ENCODE results near the gene APOL5. TPM values are rescaled to one million over a fixed set of nuclear protein-coding genes. Genes with fewer than 3 reads are reported as not detected.
A peak's percentile ranks its signal among the peaks of the same experiment; 100 is the strongest.

APOL5 gene
- total RNA-seq, 8 experiments from 2014 or later = 0.23 TPM; not detected in 7

DNA sequence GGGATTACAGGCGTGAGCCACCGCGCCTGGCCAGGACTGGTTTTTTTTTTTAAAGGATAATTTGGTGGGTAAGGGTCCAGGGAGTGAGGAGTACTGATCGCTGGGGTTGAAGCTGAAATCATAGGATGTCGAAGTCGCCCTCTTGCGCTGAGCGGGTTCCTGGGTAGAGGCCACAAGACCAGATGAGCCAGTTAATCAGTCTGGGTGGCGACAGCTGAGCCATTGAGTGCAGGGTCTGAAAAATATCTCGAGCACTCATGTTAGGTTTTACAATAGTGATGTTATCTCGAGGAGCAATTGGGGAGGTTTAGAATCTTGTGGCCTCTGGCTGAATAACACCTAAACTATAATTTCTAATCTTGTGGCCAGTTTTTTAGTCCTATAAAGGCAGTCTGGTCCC lies 7.8 kb downstream of the APOL5 start:
- no peak for ATAC-seq (replicated peaks in 6 of 8)
- WGBS, 10 experiments = 56 to 100% (median 76%) methylated on average over 2 to 11 of the region's 11 CpGs; no CpG with 5 or more reads in 4 of the 10 experiments
- in situ Hi-C loops (cut with MboI; ENCODE audit: low pct_unique_long_range_greater_than_20kb in 2 of 9, low sequenced_read_pairs in 9 of 9, unreplicated experiment in 9 of 9) = no loop called here
- Histone ChIP-seq H3K4me3 (no peak overlapping the region), H3K27ac (no peak overlapping the region), H3K4me1 (replicated peaks in 1 of 2) (peaks cover 0 to 2% of the 10 kb centered on the region in 2 donors)

DNA sequence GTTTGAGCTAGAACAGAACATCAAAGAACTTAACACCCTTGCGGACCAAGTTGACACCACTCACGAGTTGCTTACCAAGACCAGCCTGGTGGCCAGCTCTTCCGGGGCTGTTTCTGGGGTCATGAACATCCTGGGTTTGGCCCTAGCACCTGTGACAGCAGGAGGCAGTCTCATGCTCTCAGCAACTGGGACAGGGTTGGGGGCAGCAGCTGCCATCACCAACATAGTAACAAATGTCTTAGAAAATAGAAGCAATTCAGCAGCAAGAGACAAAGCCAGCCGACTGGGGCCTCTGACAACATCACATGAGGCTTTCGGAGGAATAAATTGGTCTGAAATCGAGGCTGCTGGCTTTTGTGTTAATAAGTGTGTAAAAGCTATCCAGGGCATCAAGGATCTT lies 8.7 kb downstream of the APOL5 start:
- peak in 1 of 8 experiments; percentile 16 for ATAC-seq (replicated peaks in 6 of 8)
- in situ Hi-C loops (cut with MboI; ENCODE audit: low pct_unique_long_range_greater_than_20kb in 2 of 9, low sequenced_read_pairs in 9 of 9, unreplicated experiment in 9 of 9) = no loop called here
- Histone ChIP-seq H3K4me1 (replicated peaks in 1 of 2) (peaks cover 0 to 2% of the 10 kb centered on the region in 2 donors), H3K4me3 (no peak overlapping the region), H3K27ac (no peak overlapping the region)
- 21 to 92% (median 66%) methylated on average over 2 to 4 of the region's 6 CpGs; no CpG with 5 or more reads in 3 of the 10 experiments for WGBS, 10 experiments

DNA sequence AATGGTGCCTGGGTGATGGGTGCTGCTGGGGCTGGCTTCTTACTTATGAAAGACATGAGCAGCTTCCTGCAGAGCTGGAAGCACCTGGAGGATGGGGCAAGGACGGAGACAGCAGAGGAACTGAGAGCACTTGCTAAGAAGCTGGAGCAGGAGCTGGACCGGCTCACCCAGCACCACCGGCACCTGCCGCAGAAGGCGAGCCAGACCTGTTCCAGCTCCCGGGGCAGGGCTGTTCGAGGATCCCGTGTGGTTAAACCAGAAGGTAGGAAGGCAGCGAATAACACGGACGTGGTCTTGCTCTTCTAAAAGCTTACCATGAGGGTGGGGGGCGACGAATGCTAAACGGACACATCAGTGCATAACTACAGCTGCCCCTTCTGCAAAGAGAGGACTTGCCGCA lies 9.3 kb downstream of the APOL5 start:
- no peak for ATAC-seq (replicated peaks in 6 of 8)
- in situ Hi-C loops (cut with MboI; ENCODE audit: low pct_unique_long_range_greater_than_20kb in 2 of 9, low sequenced_read_pairs in 9 of 9, unreplicated experiment in 9 of 9) = no loop called here

DNA sequence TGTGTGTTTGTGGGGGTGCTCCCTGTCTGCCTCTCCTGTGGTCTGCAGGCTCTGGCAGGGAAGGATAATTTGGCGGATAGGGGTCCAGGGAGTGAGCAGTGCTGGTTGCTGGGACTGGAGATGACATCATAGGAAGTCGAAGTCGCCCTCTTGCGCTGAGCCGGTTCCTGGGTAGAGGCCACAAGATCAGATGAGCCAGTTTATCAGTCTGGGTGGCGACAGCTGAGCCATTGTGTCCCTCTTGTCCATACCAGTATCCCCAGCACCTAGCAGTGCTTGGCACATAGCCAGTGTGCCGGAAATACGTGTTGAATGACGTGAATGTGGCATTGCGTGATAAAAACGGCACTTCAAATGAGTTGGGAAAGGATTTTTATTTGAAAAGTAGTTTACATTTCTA lies 9.8 kb downstream of the APOL5 start:
- in situ Hi-C loops (cut with MboI; ENCODE audit: low pct_unique_long_range_greater_than_20kb in 2 of 9, low sequenced_read_pairs in 9 of 9, unreplicated experiment in 9 of 9) = no loop called here
- H3K4me1 ChIP-seq (replicated peaks in 1 of 2) = peaks cover 0 to 2% of the 10 kb centered on the region in 2 donors
- no peak overlapping the region for H3K4me3 ChIP-seq
- 72 to 100% (median 91%) methylated on average over 1 to 10 of the region's 11 CpGs for WGBS, 10 experiments
- ATAC-seq (replicated peaks in 6 of 8) = peak in 3 of 8 experiments; percentile 48 to 66 (median 54)
- no peak overlapping the region for H3K27ac ChIP-seq

More for the DNA sequence above, 9.3 kb downstream of the APOL5 start:
- no peak overlapping the region for H3K4me3 ChIP-seq
- H3K4me1 ChIP-seq (replicated peaks in 1 of 2) = peaks cover 0 to 2% of the 10 kb centered on the region in 2 donors
- 78 to 100% (median 83%) methylated on average over 1 to 13 of the region's 15 CpGs; no CpG with 5 or more reads in 4 of the 10 experiments for WGBS, 10 experiments
- no peak overlapping the region for H3K27ac ChIP-seq

DNA sequence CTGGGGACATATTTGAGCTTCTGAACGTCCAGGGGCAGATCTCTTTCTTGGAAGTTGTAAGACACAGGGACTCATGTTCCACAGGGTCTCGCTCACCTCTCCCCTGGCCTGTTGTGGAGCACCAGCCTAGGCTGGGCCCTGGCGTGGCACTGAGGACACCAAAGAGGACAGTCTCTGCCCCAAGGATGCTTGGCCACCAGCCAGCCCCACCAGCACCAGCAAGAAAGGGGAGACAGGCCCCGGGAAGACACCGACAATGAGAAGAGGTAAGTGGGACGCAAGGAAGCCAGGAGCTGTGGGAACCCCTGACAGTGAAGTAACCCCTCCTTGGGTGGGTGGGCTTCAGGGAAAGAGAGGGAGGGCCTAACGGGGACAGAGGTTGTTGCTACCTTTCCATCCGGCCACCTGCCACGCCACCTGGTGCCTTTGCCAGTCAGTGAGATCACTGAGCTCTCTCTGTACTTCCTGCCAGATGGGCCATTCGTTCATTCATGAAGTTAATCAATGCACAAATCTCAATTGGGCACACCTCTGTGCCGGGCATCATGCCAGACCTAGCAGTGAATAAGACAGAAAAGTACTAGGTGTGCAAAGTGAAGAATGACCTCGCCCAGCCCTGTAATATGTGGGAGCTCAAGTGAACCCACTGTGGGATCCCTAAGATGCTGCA lies 11.1 kb downstream of the APOL5 start:
- H3K4me1 ChIP-seq (replicated peaks in 1 of 2) = peaks cover 0 to 2% of the 10 kb centered on the region in 2 donors
- 67 to 100% (median 86%) methylated on average over 1 to 5 of the region's 12 CpGs; no CpG with 5 or more reads in 4 of the 10 experiments for WGBS, 10 experiments
- peak in 2 of 8 experiments; percentile 46 to 55 for ATAC-seq (replicated peaks in 6 of 8)
- in situ Hi-C loops (cut with MboI; ENCODE audit: low pct_unique_long_range_greater_than_20kb in 2 of 9, low sequenced_read_pairs in 9 of 9, unreplicated experiment in 9 of 9) = no loop called here
- H3K4me3 ChIP-seq = no peak overlapping the region
- no peak overlapping the region for H3K27ac ChIP-seq

DNA sequence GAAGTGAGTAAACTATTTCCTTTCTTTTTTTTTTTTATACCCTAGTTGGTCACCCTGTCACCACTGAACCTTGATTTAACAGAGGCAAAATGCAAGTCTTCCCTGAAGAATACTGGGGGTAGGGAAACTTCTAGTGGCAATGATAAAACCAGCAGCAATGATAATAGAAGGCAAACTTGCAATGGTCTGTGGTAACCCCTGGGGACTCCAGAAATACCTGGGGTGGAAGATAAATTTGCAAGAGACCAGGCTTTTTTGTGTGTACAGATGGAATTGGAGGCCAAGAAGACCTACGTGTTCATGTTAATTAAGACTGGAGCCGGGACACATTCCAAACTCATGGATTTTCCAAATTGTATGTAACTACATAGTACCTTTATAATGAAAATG lies 11.6 kb downstream of the APOL5 start:
- Histone ChIP-seq H3K4me1 (replicated peaks in 1 of 2) (peaks cover 0 to 2% of the 10 kb centered on the region in 2 donors), H3K4me3 (no peak overlapping the region), H3K27ac (no peak overlapping the region)
- in situ Hi-C loops (cut with MboI; ENCODE audit: low pct_unique_long_range_greater_than_20kb in 2 of 9, low sequenced_read_pairs in 9 of 9, unreplicated experiment in 9 of 9) = no loop called here
- WGBS, 10 experiments = 42 to 100% (median 74%) methylated on average over 1 to 2 of the region's 2 CpGs; no CpG with 5 or more reads in 2 of the 10 experiments
- ATAC-seq (replicated peaks in 6 of 8) = no peak

DNA sequence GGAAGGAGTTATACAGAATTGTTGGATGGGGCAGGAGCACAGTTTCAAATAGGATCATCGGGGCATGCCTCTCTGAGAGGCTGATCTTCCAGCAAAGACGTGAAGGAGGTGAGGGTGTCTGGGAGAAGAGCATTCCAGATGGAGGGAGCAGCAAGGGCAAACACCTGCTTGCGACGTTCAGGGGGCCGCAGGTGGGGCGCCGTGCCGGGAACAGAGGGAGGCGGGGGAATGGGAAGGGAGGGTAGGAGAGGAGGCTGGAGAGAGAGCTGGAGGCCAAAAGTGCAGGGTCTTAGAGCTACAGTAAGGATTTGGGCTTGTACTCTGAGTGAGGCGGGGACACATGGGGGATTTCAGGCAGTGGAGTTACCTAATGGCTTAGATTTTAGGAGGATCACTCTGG lies 13.6 kb downstream of the APOL5 start:
- ATAC-seq (replicated peaks in 6 of 8) = no peak
- 83 to 100% (median 100%) methylated on average over 1 to 2 of the region's 10 CpGs; no CpG with 5 or more reads in 5 of the 10 experiments for WGBS, 10 experiments
- Histone ChIP-seq H3K4me1 (replicated peaks in 1 of 2) (peaks cover 0 to 2% of the 10 kb centered on the region in 2 donors), H3K27ac (no peak overlapping the region), H3K4me3 (no peak overlapping the region)
- in situ Hi-C loops (cut with MboI; ENCODE audit: low pct_unique_long_range_greater_than_20kb in 2 of 9, low sequenced_read_pairs in 9 of 9, unreplicated experiment in 9 of 9) = no loop called here

DNA sequence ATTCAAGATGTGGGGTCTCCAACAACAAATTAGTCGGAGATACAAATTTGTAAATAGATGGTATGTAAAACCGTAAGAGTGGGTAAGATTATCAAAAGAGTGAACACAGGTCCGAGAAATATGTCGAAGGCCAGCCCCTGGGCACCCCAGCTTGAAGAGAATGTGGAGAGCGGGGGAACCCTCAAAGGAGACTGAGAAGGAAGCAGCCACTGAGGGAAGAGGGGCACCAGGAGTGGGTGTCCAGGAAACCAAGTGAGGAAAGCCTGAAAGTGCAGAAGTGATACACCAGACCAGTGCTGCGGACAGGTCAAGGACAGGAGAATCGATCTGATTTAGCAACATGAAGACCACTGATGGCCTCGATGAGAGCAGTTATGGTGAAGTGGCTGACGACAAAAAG lies 14.4 kb downstream of the APOL5 start:
- in situ Hi-C loops (cut with MboI; ENCODE audit: low pct_unique_long_range_greater_than_20kb in 2 of 9, low sequenced_read_pairs in 9 of 9, unreplicated experiment in 9 of 9) = no loop called here
- Histone ChIP-seq H3K4me3 (no peak overlapping the region), H3K4me1 (replicated peaks in 1 of 2) (peaks cover 0 to under 1% of the 10 kb centered on the region in 2 donors), H3K27ac (no peak overlapping the region)
- WGBS, 10 experiments = 86 to 100% (median 91%) methylated on average over 1 to 8 of the region's 9 CpGs; no CpG with 5 or more reads in 2 of the 10 experiments
- no peak for ATAC-seq (replicated peaks in 6 of 8)

DNA sequence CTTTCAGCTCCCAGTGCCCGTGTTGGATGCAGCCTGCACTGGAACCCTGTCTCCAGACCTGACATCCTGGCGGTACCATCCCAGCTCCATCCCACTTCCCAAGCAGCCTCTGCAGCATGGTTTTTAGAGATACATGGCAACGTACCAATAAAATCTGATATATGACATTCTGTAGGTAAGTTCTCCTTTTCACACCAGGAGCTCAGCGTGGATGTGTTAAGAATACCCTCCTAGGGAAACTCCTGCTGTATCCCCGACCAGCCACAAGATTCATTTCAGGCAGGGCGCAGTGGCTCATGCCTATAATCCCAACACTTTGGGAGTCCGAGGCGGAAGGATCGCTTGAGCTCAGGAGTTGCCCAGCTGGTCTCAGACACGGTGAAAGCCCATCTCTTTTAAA lies 15.4 kb downstream of the APOL5 start:
- in situ Hi-C loops (cut with MboI; ENCODE audit: low pct_unique_long_range_greater_than_20kb in 2 of 9, low sequenced_read_pairs in 9 of 9, unreplicated experiment in 9 of 9) = no loop called here
- Histone ChIP-seq H3K4me1 (replicated peaks in 1 of 2) (no peaks in the 10 kb centered on the region), H3K27ac (no peak overlapping the region), H3K4me3 (no peak overlapping the region)
- ATAC-seq (replicated peaks in 6 of 8) = no peak
- 50 to 100% (median 75%) methylated on average over 1 to 9 of the region's 10 CpGs; no CpG with 5 or more reads in 1 of the 10 experiments for WGBS, 10 experiments

DNA sequence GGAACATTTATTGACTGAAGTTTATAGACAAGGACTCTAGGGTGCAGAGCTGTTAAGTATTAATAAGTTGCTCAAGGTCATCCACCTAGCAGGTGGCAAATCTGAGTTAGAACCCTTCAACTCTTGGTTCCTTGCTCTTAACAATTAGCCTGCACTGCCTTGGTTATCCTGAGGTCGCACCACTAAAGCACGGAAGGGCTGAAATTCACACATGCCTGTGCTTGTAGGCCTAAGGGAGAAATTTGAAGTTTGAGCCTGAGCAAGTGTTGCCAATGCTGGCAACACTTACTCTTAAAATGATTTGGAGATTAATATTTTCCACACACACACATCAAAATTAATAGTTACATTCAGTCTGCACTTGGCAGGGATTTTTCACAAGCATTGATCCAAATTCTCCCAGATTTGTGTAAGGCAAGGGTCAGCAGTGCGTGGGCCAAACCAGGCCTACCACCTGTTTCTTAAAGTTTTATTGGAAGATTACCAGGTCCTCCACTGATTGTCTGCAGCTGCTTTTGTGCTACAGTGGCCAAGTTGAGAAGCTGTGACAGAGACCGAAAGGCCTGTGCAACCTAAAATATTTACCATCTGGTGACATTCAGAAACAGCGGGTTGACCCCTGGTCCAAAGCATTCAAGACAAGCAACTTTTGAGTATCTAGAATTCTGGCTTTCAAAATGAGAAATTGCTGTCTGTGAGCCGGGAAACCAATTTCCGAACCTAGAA lies 16.3 kb downstream of the APOL5 start:
- H3K27ac ChIP-seq = no peak overlapping the region
- no peaks in the 10 kb centered on the region for H3K4me1 ChIP-seq (replicated peaks in 1 of 2)
- no peak for ATAC-seq (replicated peaks in 6 of 8)
- in situ Hi-C loops (cut with MboI; ENCODE audit: low pct_unique_long_range_greater_than_20kb in 2 of 9, low sequenced_read_pairs in 9 of 9, unreplicated experiment in 9 of 9) = no loop called here
- 60 to 96% (median 90%) methylated on average over 2 to 6 of the region's 7 CpGs; no CpG with 5 or more reads in 3 of the 10 experiments for WGBS, 10 experiments
- no peak overlapping the region for H3K4me3 ChIP-seq

DNA sequence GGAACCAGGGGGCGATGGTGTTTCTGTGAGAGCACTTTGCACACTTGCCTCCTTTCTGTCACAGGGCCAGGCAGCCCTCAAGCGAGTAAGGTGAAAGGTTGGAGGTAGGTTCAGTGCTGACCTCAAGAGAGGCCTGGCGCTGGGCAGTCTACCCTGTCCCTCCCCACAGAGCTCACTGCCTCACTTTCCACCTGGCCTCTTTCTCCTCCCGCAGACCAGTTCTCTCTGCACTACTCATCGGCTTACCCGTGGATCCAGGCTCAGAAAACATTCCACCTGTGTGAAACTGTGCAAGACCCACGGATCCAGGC lies 16.8 kb downstream of the APOL5 start:
- ATAC-seq (replicated peaks in 6 of 8) = no peak
- WGBS, 10 experiments = 13 to 100% (median 60%) methylated on average over 1 to 2 of the region's 7 CpGs; no CpG with 5 or more reads in 5 of the 10 experiments
- H3K27ac ChIP-seq = no peak overlapping the region
- H3K4me1 ChIP-seq (replicated peaks in 1 of 2) = no peaks in the 10 kb centered on the region
- in situ Hi-C loops (cut with MboI; ENCODE audit: low pct_unique_long_range_greater_than_20kb in 2 of 9, low sequenced_read_pairs in 9 of 9, unreplicated experiment in 9 of 9) = no loop called here
- no peak overlapping the region for H3K4me3 ChIP-seq

DNA sequence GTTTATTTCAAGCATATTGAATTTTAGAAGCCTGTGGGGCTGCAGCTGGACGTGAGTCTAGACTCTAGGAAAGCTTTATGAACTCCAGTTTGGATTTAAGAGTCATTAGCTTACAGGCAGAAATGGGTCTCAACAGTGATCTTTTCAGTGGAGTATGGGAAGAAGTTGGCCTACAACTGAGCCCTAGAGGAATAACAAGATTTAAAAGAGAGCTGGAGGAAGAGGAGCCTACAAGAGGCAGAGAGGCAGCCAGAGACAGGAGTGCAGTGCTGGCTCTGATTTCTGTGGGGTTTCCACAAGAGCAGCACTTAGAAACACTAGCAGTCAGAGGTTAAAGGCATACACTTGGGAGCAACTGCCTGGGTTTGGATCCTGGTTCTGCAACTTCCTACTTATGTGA lies 17.9 kb downstream of the APOL5 start:
- H3K4me1 ChIP-seq (replicated peaks in 1 of 2) = no peaks in the 10 kb centered on the region
- in situ Hi-C loops (cut with MboI; ENCODE audit: low pct_unique_long_range_greater_than_20kb in 2 of 9, low sequenced_read_pairs in 9 of 9, unreplicated experiment in 9 of 9) = no loop called here
- no peak overlapping the region for H3K4me3 ChIP-seq
- 88 to 100% (median 100%) methylated on average over 1 of the region's 1 CpG; no CpG with 5 or more reads in 7 of the 10 experiments for WGBS, 10 experiments
- H3K27ac ChIP-seq = no peak overlapping the region
- ATAC-seq (replicated peaks in 6 of 8) = no peak

DNA sequence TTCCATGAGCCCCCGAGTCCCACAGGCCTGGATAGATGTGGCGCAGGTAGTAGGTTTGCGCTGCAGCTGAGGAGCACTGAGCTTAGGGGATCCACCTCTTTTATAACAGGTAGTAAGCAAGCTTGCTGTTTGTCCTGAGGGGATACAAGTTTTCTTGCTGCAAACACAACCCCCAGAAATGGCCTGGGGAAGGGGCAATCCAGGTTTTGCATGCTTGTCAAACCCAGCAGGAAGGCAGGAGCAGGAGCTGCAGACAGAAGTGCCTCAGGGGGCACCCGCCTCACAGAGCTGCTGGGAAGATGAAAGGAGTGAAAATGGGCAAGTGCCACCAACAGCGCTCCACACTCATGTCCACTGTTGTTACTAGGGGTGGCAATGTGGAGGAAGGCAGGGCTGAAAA lies 18.5 kb downstream of the APOL5 start:
- in situ Hi-C loops (cut with MboI; ENCODE audit: low pct_unique_long_range_greater_than_20kb in 2 of 9, low sequenced_read_pairs in 9 of 9, unreplicated experiment in 9 of 9) = no loop called here

More for the DNA sequence above, 18.5 kb downstream of the APOL5 start:
- ATAC-seq (replicated peaks in 6 of 8) = no peak
- no peaks in the 10 kb centered on the region for H3K4me1 ChIP-seq (replicated peaks in 1 of 2)
- no peak overlapping the region for H3K27ac ChIP-seq
- WGBS, 10 experiments = 80 to 100% (median 100%) methylated on average over 1 to 2 of the region's 5 CpGs; no CpG with 5 or more reads in 4 of the 10 experiments
- H3K4me3 ChIP-seq = no peak overlapping the region
